Stimulated activated CD8-positive, alpha-beta memory T cell treated with anti-CD3 and anti-CD28 coated beads, Interleukin-4, amount 100 ng/mL, for 24 hours (primary cell): ENCODE results near the gene PRKCB.
"Not testable (repeated sequence)": the region's sequence is repeated elsewhere in the genome, so short reads cannot be mapped to it uniquely, and the experiment has no call there.

Experiments
- DNase-seq: peaks from one replicate; pipeline ENCODE4 v3.0.0-alpha.2; 2020; ENCODE audit warnings: low read depth

Gene PRKCB

GRCh38 chr16:24132797-24133155 is 297.0 kb downstream of the PRKCB start:
- DNase-seq = no peak

DNA sequence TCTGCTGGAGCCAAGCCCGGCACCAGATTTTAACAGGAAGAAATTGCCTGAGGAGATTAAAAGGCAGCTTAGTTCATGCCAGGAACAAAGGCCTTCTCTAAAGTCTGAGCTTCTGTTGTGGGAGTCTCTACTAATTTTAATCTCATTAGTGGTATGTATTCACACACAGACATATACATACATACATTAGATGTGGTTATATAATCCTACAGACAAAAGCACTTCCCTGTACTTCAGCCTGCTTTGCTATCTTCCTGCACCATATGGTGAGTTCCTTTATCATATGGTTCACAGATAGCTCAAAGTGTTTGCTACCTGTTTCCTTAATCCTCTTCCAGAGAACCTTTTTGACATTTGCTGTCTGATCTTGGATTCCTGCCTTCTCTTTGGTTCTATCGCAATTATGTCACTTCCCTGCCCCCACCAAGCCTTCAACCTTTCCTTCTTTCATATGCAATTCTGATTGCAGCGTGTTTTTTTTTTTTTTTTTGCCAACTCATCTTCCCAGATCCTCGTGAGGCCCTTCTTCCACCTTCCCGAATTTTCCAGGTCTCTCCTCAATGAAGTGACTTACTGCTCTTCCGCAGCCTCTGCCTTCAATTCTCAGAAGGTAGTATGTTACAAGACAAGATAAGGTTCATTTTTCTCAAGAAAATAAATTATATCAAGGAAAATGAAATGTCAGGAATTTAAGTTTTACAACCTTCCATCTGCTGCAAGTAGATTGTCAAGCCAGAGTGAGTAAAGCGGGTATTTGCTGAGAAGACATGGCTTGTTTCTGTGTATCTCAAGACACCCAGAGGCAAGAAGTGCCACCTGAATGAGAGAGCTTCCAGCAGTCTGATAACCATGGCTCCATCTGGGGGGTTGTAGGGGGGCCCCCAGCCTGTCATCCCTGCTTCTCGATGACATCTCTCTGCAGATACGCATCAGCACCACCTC is 300.1 kb downstream of the PRKCB start:
- DNase-seq = no peak

DNA sequence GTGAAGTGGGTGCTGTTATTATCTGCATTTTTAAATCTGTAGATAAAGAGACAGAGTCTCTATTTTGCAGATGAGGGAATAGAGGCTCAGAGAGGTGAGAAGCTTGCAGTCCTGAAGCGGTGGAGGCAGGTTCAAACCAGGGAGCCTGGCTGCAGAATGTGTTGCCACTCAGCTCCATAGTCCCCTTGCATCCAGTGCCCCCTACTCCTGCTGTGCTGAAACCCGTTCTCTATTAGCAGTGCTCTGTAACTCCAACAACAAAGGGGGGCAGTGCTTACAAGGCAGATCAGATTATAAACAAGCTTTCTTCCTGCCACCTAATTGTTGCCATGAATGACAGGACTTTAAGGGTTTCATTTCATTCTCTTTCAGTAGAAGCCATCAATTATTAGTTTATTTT is 302.2 kb downstream of the PRKCB start:
- DNase-seq = no peak

DNA sequence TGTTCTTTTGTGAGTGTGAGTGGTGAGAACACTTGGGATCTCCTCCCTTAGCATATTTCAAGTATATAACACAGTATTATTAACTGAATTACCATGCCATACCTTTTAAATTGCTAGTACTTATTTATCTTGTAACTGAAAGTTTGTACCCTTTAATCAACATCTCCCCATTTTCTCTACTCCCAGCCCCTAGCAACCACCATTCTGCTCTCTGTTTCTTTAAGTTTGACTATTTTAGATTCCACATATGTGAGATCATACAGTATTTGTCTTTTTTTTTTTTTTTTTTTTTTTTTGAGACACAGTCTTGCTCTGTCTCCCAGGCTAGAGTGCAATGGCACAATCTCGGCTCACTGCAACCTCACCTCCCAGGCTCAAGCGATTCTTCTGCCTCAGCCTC is 302.8 kb downstream of the PRKCB start:
- no peak for DNase-seq

- DNase-seq = no peak
These were observed 303.5 kb downstream of the PRKCB start for GRCh38 chr16:24139282-24139681.

DNA sequence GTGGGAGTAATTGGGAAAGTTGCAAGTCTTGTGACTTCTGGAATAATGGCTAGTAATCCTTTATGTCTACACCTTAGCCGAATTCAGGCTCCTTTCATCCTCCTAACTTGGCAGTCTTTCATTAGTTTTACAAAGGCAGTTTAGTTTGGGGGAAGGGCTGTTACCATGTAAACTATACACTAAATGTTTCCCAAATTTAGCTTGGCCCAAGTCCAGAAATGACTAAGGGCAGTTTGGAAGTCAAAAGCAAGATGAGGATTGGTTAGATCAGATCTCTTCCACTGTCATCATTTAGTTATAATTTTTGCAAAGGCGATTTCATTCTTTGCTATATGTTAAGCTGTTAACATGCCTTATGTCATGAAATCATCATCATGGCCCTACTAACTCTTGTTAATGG is 304.9 kb downstream of the PRKCB start:
- DNase-seq = no peak

- no peak for DNase-seq
These were observed 305.7 kb downstream of the PRKCB start for GRCh38 chr16:24141466-24141865.

DNA sequence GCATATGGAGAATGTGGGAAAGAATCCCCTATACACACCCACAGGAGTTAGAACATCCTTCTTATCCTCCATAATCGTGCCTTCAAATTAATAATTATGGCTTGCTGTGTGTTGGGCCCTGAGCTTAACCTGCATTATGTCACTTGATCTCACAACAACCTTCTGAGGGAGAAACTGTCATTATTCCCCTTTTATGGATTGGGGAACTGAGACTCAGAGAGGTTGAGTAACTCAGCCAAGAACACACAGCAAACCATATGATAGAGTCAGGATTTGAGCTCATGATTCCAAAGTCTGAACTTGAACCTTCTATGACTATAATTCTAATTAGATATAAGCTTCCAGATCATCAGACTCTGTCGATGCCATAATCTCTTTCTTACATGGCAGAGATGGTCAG is 306.1 kb downstream of the PRKCB start:
- DNase-seq = no peak

GRCh38 chr16:24145927-24146326 is 310.1 kb downstream of the PRKCB start:
- DNase-seq = no peak

GRCh38 chr16:24146518-24146917 is 310.7 kb downstream of the PRKCB start:
- no peak for DNase-seq

GRCh38 chr16:24149102-24149501 is 313.3 kb downstream of the PRKCB start:
- DNase-seq = no peak

- no peak for DNase-seq
These were observed 314.5 kb downstream of the PRKCB start for GRCh38 chr16:24150282-24150681.

DNA sequence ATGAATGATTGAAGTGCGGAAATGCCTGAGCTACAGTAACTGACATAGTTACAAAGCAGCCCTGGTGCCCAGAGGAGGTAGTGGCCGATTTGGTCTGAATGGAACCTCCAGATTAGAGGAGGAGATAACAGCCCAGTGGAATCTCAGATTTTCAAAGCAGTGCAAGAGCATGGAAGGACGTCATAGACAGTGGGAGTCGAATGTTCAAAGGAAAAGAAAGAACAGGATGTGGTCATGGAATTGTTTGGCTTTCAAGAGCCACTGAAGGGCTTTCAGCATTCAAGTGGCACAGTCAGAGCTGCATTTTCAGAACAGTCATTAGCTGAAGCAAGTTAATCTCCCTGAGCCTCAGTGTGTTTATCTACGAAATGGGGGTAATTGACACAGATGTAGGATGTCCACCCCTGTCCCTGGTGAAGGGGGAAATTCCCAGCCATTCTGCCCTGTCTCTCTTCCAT is 315.7 kb downstream of the PRKCB start:
- DNase-seq = no peak

DNA sequence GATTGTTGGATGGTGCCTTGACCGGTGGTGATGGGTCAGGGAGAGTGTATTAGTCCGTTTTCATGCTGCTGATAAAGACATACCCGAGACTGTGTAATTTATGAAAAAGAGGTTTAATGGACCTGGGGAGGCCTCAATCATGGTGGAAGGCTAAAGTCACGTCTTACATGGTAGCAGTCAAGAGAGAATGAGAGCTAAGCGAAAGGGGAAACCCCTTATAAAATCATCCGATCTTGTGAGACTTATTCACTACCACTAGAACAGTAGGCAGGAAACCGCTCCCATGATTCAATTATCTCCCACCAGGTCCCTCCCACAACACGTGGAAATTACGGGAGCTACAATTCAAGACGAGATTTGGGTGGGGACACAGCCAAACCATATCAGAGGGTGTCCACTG is 316.3 kb downstream of the PRKCB start:
- DNase-seq = not testable (repeated sequence)

- DNase-seq = no peak
These were observed 317.0 kb downstream of the PRKCB start for GRCh38 chr16:24152826-24153225.

- DNase-seq = no peak
These were observed 321.0 kb downstream of the PRKCB start for GRCh38 chr16:24156777-24157176.

- DNase-seq = no peak
These were observed 328.2 kb downstream of the PRKCB start for GRCh38 chr16:24163935-24164334.

DNA sequence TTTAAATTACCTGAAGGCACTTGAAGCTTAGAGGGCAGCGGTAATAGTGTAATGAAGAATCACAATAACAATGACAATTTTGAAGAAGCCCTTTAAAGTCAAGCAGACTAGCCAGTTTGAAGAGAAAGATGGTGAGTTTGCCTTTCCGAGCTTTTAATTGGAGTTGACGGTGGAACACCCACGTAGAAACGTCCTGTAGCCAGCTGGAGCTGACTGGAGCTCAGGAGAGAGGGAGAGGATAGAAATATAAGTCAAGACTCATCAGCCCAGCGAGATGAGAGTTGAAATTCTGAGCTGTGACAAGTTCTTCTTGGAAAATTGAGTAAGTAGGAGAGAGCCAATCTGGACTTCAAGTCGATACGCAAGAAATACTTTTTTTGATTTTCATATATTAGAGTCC is 328.6 kb downstream of the PRKCB start:
- no peak for DNase-seq

DNA sequence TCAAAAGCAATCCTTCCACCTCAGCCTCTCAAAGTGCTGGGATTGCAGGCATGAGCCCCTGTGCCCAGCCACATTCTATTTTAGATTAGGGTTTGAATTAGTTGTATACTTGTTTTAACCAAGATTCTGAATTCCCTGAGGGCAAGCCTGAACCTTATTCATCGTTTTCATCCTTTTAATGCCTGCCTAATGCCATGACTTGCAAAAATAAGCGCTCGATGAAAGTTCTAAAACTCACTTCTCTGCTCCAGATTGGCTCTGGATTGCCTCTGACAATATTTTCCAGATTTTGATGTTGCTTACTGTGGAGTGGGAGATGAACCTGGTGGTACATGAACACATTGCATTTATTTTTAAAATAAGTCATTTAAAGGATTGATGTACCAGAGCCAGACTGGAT is 329.5 kb downstream of the PRKCB start:
- no peak for DNase-seq

- DNase-seq = no peak
These were observed 331.1 kb downstream of the PRKCB start for GRCh38 chr16:24166661-24167528.

- DNase-seq = no peak
These were observed 333.1 kb downstream of the PRKCB start for GRCh38 chr16:24168856-24169255.

DNA sequence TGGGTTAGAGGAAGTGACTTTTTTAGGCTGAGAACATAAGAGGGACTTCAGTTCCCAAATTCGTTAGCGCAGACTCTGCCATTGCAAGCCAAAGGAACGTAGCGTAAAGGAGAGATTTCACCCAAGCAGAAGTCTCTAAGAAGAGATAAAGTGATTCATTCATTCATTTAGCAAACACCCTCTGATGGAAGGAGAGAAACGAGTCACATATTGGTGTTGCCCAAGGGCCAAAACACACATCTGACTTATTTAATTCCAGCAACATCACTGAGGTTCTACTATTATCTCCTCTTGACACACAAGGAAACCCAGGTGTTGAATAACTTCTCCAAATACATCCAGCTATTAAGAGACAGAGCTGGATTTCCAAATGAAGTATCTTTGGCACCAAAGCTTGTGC is 334.6 kb downstream of the PRKCB start:
- no peak for DNase-seq

DNA sequence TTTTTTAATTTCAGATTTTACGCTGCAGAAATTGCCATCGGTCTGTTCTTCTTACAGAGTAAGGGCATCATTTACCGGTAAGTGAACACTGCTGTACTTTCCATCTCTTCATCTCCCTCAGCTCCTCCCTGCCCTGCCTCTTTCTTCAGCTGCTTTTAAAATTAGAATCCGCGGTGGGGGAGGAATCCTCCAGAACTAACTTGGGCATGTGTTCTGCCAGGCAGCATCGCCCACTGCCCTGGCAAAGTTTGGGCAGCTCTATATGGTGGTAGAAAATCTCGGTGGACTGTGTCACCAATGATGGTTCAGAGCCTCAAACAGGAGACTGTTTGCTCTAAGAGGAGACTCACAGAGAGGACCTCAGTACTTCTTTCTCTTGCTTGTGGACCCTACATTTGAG is 338.7 kb downstream of the PRKCB start:
- DNase-seq = no peak
